IMR-90 (cell line): ENCODE data around the gene DKK3. TPM values are rescaled to one million over a fixed set of nuclear protein-coding genes. Genes with fewer than 3 reads are reported as not detected.

ENCODE experiments used
- ATAC-seq: fragments of 200-7000 bp; cut with Tn5 transposase; 2 replicates; pipeline ENCODE4 v1.9.1; 2020; ENCODE audit warnings: low read depth, mild to moderate bottlenecking, moderate library complexity
- BruUV-seq: library from RNA; stranded (reverse); fragments of 400-500 nt; replicated peaks from 2 replicates; lab custom pipeline; 2021; lab: Mats Ljungman, UMichigan
- CTCF ChIA-PET: fragments of 300-600 bp; formaldehyde crosslinking; extraction: SDS; loops from one replicate; lab custom pipeline; 2021; ENCODE audit warnings: antibody characterized with exemption; lab: Yijun Ruan, JAX
- POLR2A ChIA-PET: fragments of 300-600 bp; sonication (Branson Sonifier 250); formaldehyde crosslinking; loops from one replicate; lab custom pipeline; 2022; ENCODE audit warnings: antibody characterized with exemption; ENCODE audit not compliant: unreplicated experiment; lab: Charles Lee
- DNase-seq: peaks from one replicate; pipeline ENCODE4 v3.0.0; 2013
- H2AFZ ChIP-seq: replicated peaks from 2 replicates; pipeline ENCODE3; 2013; ENCODE audit warnings: low read length, mild to moderate bottlenecking; ENCODE audit not compliant: poor library complexity
- H2AK5ac ChIP-seq: 2 replicates; pipeline ENCODE4 v1.6.1; 2013; ENCODE audit warnings: low read depth, low read length, inconsistent platforms
- H2AK9ac ChIP-seq: replicated peaks from 2 replicates; pipeline ENCODE3; 2013; ENCODE audit warnings: mild to moderate bottlenecking, low read depth, low read length, moderate library complexity; ENCODE audit not compliant: poor library complexity
- H2BK120ac ChIP-seq: 2 replicates; pipeline ENCODE4 v1.6.1; 2013; ENCODE audit warnings: low read depth, low read length, inconsistent platforms
- H2BK15ac ChIP-seq: 3 replicates; pipeline ENCODE4 v1.6.1; 2013; ENCODE audit warnings: low read depth, low read length, inconsistent platforms
- H2BK20ac ChIP-seq: 2 replicates; pipeline ENCODE4 v1.6.1; 2013; ENCODE audit warnings: low read depth, mild to moderate bottlenecking, inconsistent platforms, low read length, moderate library complexity
- H2BK5ac ChIP-seq: 2 replicates; pipeline ENCODE4 v1.6.1; 2013; ENCODE audit warnings: mild to moderate bottlenecking, low read depth, low read length, inconsistent platforms; ENCODE audit not compliant: poor library complexity, severe bottlenecking
- H3K14ac ChIP-seq: replicated peaks from 2 replicates; pipeline ENCODE4 v1.6.1; 2013; ENCODE audit warnings: low read depth, low read length, inconsistent platforms
- H3K18ac ChIP-seq: 2 replicates; pipeline ENCODE4 v1.6.1; 2013; ENCODE audit warnings: low read depth, low read length, control low read depth
- H3K23ac ChIP-seq: 2 replicates; pipeline ENCODE4 v1.6.1; 2013; ENCODE audit warnings: low read depth, low read length, inconsistent platforms
- H3K27ac ChIP-seq: 2 replicates; pipeline ENCODE4 v1.5.1; 2013; ENCODE audit warnings: mild to moderate bottlenecking, control low read depth, low read length; ENCODE audit not compliant: insufficient read depth
- H3K27me3 ChIP-seq: 2 replicates; pipeline ENCODE4 v1.6.1; 2013; ENCODE audit warnings: low read length; ENCODE audit not compliant: control insufficient read depth, insufficient read depth
- H3K36me3 ChIP-seq: 2 replicates; pipeline ENCODE4 v1.6.1; 2013; ENCODE audit warnings: low read length, mixed read lengths; ENCODE audit not compliant: control insufficient read depth, insufficient read depth
- H3K4ac ChIP-seq: 2 replicates; pipeline ENCODE4 v1.6.1; 2013; ENCODE audit warnings: low read depth, low read length, inconsistent platforms
- H3K4me1 ChIP-seq: 2 replicates; pipeline ENCODE4 v1.6.1; 2013; ENCODE audit warnings: low read length, mixed read lengths; ENCODE audit not compliant: control insufficient read depth, insufficient read depth
- H3K4me2 ChIP-seq: 2 replicates; pipeline ENCODE4 v1.6.1; 2013; ENCODE audit warnings: low read depth, mild to moderate bottlenecking, control low read depth, low read length, moderate library complexity
- H3K4me3 ChIP-seq: 2 replicates; pipeline ENCODE4 v1.5.1; 2013; ENCODE audit warnings: low read depth, mild to moderate bottlenecking, control low read depth, low read length, moderate library complexity; ENCODE audit not compliant: insufficient read depth
- H3K56ac ChIP-seq: 2 replicates; pipeline ENCODE4 v1.6.1; 2013; ENCODE audit warnings: low read length, inconsistent platforms; ENCODE audit not compliant: insufficient read depth; ENCODE audit errors: extremely low read depth
- H3K79me1 ChIP-seq, 2 experiments: 2 replicates each; pipeline ENCODE4 v1.6.1; 2013; ENCODE audit warnings: low read length in 2 of 2, inconsistent platforms in 1 of 2, low read depth in 1 of 2
- H3K9ac ChIP-seq: 2 replicates; pipeline ENCODE4 v1.6.1; 2013; ENCODE audit warnings: low read depth, low read length, control low read depth
- H3K9me1 ChIP-seq: 2 replicates; pipeline ENCODE4 v1.6.1; 2013; ENCODE audit warnings: low read length, inconsistent platforms; ENCODE audit not compliant: insufficient read depth
- H3K9me3 ChIP-seq: 2 replicates; pipeline ENCODE4 v1.6.1; 2013; ENCODE audit warnings: low read length; ENCODE audit not compliant: control insufficient read depth, insufficient read depth
- H4K20me1 ChIP-seq: 2 replicates; pipeline ENCODE4 v1.6.1; 2013; ENCODE audit warnings: low read length, inconsistent platforms; ENCODE audit not compliant: insufficient read depth
- H4K5ac ChIP-seq: 2 replicates; pipeline ENCODE4 v1.6.1; 2013; ENCODE audit warnings: mild to moderate bottlenecking, low read depth, low read length, control low read depth
- H4K8ac ChIP-seq, 2 experiments: 2 replicates each; pipeline ENCODE4 v1.6.1; 2013; ENCODE audit warnings: low read depth in 2 of 2, low read length in 2 of 2, control low read depth in 1 of 2, inconsistent platforms in 1 of 2
- H4K91ac ChIP-seq: 2 replicates; pipeline ENCODE4 v1.6.1; 2013; ENCODE audit warnings: low read depth, low read length, inconsistent platforms; ENCODE audit not compliant: insufficient read depth
- BHLHE40 ChIP-seq: fragments of 150-350 bp; IDR thresholded peaks from 2 replicates; pipeline ENCODE4 v1.6.1; 2016; ENCODE audit warnings: mild to moderate bottlenecking, low read depth, low read length
- CEBPB ChIP-seq: IDR thresholded peaks from 2 replicates; pipeline ENCODE4 v1.6.1; 2012; ENCODE audit warnings: low read depth, low read length, improper control_type of control experiment
- CHD1 ChIP-seq: IDR thresholded peaks from 2 replicates; pipeline ENCODE4 v1.6.1; 2012; ENCODE audit warnings: low read depth, low read length, improper control_type of control experiment
- CTCF ChIP-seq: conservative IDR thresholded peaks from 2 replicates; pipeline ENCODE4 v1.5.1; 2012; ENCODE audit warnings: mild to moderate bottlenecking, low read depth, low read length, improper control_type of control experiment
- ELK1 ChIP-seq: fragments of 150-350 bp; IDR thresholded peaks from 2 replicates; pipeline ENCODE4 v1.6.1; 2016; ENCODE audit warnings: low read depth, mild to moderate bottlenecking, low read length, moderate library complexity, borderline replicate concordance
- FOS ChIP-seq: fragments of 150-350 bp; IDR thresholded peaks from 2 replicates; pipeline ENCODE4 v1.6.1; 2016; ENCODE audit warnings: low read depth, low read length
- MAFK ChIP-seq: IDR thresholded peaks from 2 replicates; pipeline ENCODE4 v1.6.1; 2012; ENCODE audit warnings: low read depth, low read length, improper control_type of control experiment
- MAZ ChIP-seq: IDR thresholded peaks from 2 replicates; pipeline ENCODE4 v1.6.1; 2012; ENCODE audit warnings: low read depth, mild to moderate bottlenecking, low read length, improper control_type of control experiment, moderate library complexity, borderline replicate concordance
- MXI1 ChIP-seq: IDR thresholded peaks from 2 replicates; pipeline ENCODE4 v1.6.1; 2012; ENCODE audit warnings: low read depth, mild to moderate bottlenecking, low read length, moderate library complexity, borderline replicate concordance
- NFE2L2 ChIP-seq: fragments of 150-350 bp; IDR thresholded peaks from 2 replicates; pipeline ENCODE4 v1.6.1; 2016; ENCODE audit warnings: low read depth, mild to moderate bottlenecking, low read length
- POLR2A ChIP-seq: IDR thresholded peaks from 2 replicates; pipeline ENCODE4 v1.6.1; 2012; ENCODE audit warnings: mild to moderate bottlenecking, low read depth, low read length
- RAD21 ChIP-seq: IDR thresholded peaks from 2 replicates; pipeline ENCODE4 v1.6.1; 2012; ENCODE audit warnings: low read length, improper control_type of control experiment
- RCOR1 ChIP-seq: IDR thresholded peaks from 2 replicates; pipeline ENCODE4 v1.6.1; 2012; ENCODE audit warnings: mild to moderate bottlenecking, low read length, improper control_type of control experiment; ENCODE audit not compliant: insufficient replicate concordance
- RFX5 ChIP-seq: IDR thresholded peaks from 2 replicates; pipeline ENCODE4 v1.8.0; 2012; ENCODE audit warnings: low read depth, mild to moderate bottlenecking, low read length, moderate library complexity
- SMC3 ChIP-seq: fragments of 150-350 bp; IDR thresholded peaks from 2 replicates; pipeline ENCODE4 v1.6.1; 2016; ENCODE audit warnings: low read depth, mild to moderate bottlenecking, antibody characterized with exemption, low read length, moderate library complexity
- USF2 ChIP-seq: fragments of 150-350 bp; IDR thresholded peaks from 2 replicates; pipeline ENCODE4 v1.6.1; 2017; ENCODE audit warnings: mild to moderate bottlenecking, antibody characterized with exemption, low read length, low read depth
- dilution Hi-C: fragments of 300-500 bp; cut with HindIII; formaldehyde crosslinking; loops from one replicate; pipeline ENCODE4 v1.14.3; 2018; ENCODE audit warnings: low sequenced_read_pairs; ENCODE audit not compliant: unreplicated experiment
- in situ Hi-C: fragments of 300-500 bp; cut with MboI; formaldehyde crosslinking; loops from 3 replicates; pipeline ENCODE4 v1.14.3; 2019; ENCODE audit warnings: low sequenced_read_pairs, inconsistent platforms, mixed read lengths
- intact Hi-C: fragments of 100-400 bp; cut with micrococcal nuclease; formaldehyde crosslinking; loops from 2 replicates; pipeline ENCODE4 v1.10.0; 2022
- polyA plus RNA-seq, 3 experiments: library from polyadenylated mRNA; depleted of rRNA; stranded (reverse); fragments of >200 nt; gene quantifications; 2 replicates each; pipeline ENCODE4 v1.2.3, GENCODE V29; 2012; ENCODE audit warnings: low replicate concordance in 1 of 3
- total RNA-seq: library from RNA; depleted of rRNA; stranded (reverse); fragments of >200 nt; gene quantifications from 2 replicates; pipeline ENCODE4 v1.2.3, GENCODE V29; 2012

The DKK3 gene
- total and polyA plus RNA-seq, 2 of the 4 experiments (the other 2 are of a cell fraction): 453 to 964 TPM

- no peak overlapping the region for H2BK5ac ChIP-seq
- dilution Hi-C loops: no loop called here
- no peak overlapping the region for H3K4me2 ChIP-seq
- intact Hi-C loops: no loop called here
- TF ChIP-seq CHD1: no peak
- no peak for TF ChIP-seq RCOR1
- TF ChIP-seq CTCF: no peak
- TF ChIP-seq USF2: no peak
- no peak for TF ChIP-seq ELK1
- no peak for TF ChIP-seq NFE2L2
- no peak for TF ChIP-seq MAZ
- TF ChIP-seq POLR2A: no peak
- TF ChIP-seq SMC3: no peak
- no peak for TF ChIP-seq FOS
- TF ChIP-seq CEBPB: no peak
- TF ChIP-seq MXI1: no peak
- no peak for TF ChIP-seq RFX5
- no peak for TF ChIP-seq RAD21
- no peak for TF ChIP-seq BHLHE40
- no peak for TF ChIP-seq MAFK
- H4K5ac ChIP-seq: no peak overlapping the region
- no peaks in the 10 kb centered on the region for H3K9me3 ChIP-seq
- H3K14ac ChIP-seq: no peak overlapping the region
- H2AK9ac ChIP-seq: no peak overlapping the region
- H2BK15ac ChIP-seq: no peak overlapping the region
- H4K91ac ChIP-seq: no peak overlapping the region
- H3K27me3 ChIP-seq: no peaks in the 10 kb centered on the region
- H3K23ac ChIP-seq: no peak overlapping the region; the same call in 1 of the 2 replicates
- no peak overlapping the region for H3K56ac ChIP-seq
- peaks cover 19% of the 10 kb centered on the region for H3K36me3 ChIP-seq
- no peak overlapping the region for H2BK20ac ChIP-seq
- CTCF ChIA-PET: no interaction called here
- no peak overlapping the region for H3K27ac ChIP-seq
- no TSS peak for BruUV-seq
- DNase-seq (no peak), ATAC-seq (no peak)
- no peak overlapping the region for H2BK120ac ChIP-seq
- H4K8ac ChIP-seq: no peak overlapping the region
- H4K20me1 ChIP-seq: no peaks in the 10 kb centered on the region
- in situ Hi-C loops: no loop called here
- POLR2A ChIA-PET: no interaction called here
- H3K9me1 ChIP-seq: peaks cover 3% of the 10 kb centered on the region
- H3K79me1 ChIP-seq: peaks cover 7 to 13% of the 10 kb centered on the region in 2 experiments
- 0 out of 2 replicates have a peak, but pooled peaks cover 1% of the 10 kb centered on the region for H3K4me1 ChIP-seq
- no peak overlapping the region for H2AFZ ChIP-seq
- no peak overlapping the region for H2AK5ac ChIP-seq
- H3K4me3 ChIP-seq: no peak overlapping the region
- no peak overlapping the region; the same call in 1 of the 2 replicates for H3K18ac ChIP-seq
- H3K9ac ChIP-seq: no peak overlapping the region
- H3K4ac ChIP-seq: no peak overlapping the region
Measured at GRCh38 chr11:11940551-11940950, 67.9 kb downstream of the DKK3 start.
